ENCODE measurements around the gene FYTTD1. TPM values are rescaled to one million over a fixed set of nuclear protein-coding genes. Genes with fewer than 3 reads are reported as not detected.
"Not testable (repeated sequence)": the region's sequence is repeated elsewhere in the genome, so short reads cannot be mapped to it uniquely, and the experiment has no call there.

Gene FYTTD1
- total RNA-seq, 4 donors from 2014 or later = 34.2 to 46.2 (median 40.3) TPM

DNA sequence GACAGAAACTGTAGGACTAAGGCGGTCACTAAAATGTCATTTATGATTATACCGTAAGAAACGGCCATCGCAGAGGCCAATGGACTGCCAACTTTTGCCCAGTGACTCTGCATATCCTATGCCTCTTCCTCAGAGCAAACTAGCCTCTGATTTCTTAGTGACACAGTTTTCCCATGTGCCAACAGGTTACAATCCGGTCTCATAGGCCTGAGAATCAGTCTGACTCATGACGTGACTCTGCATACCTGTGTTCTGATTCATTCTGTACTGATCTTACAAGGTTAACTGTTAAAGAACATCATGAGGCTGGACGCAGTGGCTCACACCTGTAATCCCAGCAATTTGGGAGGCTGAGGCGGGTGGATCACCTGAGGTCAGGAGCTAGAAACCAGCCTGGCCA is 30.8 kb upstream of the FYTTD1 start:
- H3K36me3 ChIP-seq = no peaks in the 10 kb centered on the region
- no peak overlapping the region for H3K4me3 ChIP-seq (replicated peaks in 1 of 3)
- peaks cover 1 to 9% of the 10 kb centered on the region in 2 donors for H3K4me1 ChIP-seq
- intact Hi-C loops (cut with DNase I) = no loop called here
- no peak for DNase-seq
- H3K27ac ChIP-seq = no peak overlapping the region
- H3K9me3 ChIP-seq = no peaks in the 10 kb centered on the region
- WGBS, 2 donors = 81 to 93% methylated on average over 8 of the region's 8 CpGs
- no peak for TF ChIP-seq POLR2A (IDR thresholded peaks at IDR 0.05)
- TF ChIP-seq, protein P1, sequence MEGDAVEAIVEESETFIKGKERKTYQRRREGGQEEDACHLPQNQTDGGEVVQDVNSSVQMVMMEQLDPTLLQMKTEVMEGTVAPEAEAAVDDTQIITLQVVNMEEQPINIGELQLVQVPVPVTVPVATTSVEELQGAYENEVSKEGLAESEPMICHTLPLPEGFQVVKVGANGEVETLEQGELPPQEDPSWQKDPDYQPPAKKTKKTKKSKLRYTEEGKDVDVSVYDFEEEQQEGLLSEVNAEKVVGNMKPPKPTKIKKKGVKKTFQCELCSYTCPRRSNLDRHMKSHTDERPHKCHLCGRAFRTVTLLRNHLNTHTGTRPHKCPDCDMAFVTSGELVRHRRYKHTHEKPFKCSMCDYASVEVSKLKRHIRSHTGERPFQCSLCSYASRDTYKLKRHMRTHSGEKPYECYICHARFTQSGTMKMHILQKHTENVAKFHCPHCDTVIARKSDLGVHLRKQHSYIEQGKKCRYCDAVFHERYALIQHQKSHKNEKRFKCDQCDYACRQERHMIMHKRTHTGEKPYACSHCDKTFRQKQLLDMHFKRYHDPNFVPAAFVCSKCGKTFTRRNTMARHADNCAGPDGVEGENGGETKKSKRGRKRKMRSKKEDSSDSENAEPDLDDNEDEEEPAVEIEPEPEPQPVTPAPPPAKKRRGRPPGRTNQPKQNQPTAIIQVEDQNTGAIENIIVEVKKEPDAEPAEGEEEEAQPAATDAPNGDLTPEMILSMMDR (IDR thresholded peaks at IDR 0.05) = no peak
- H3K27me3 ChIP-seq = no peaks in the 10 kb centered on the region

DNA sequence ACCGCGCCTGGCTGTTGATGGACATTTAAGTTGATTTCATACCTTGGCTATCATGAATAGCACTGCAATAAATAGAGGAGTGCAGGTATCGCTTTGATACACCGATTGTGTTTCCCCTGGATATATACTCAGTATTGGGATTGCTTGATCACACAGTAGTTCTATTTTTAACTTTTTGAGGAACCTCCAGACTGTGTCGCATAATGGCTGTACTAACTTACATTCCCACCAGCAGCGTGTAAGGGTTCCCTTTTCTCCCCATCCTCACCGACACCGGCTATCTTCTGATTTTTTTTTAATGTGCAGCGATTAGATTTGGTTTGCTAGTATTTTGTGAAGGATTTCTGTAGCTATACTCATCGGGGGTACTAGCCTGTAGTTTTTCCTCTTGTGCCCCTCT is 29.0 kb upstream of the FYTTD1 start:
- Histone ChIP-seq H3K9me3 (no peaks in the 10 kb centered on the region), H3K27me3 (no peaks in the 10 kb centered on the region), H3K4me3 (replicated peaks in 1 of 3) (no peak overlapping the region), H3K36me3 (no peaks in the 10 kb centered on the region), H3K4me1 (no peaks in the 10 kb centered on the region), H3K27ac (no peak overlapping the region)
- intact Hi-C loops (cut with DNase I) = no loop called here
- TF ChIP-seq, protein P1 (IDR thresholded peaks at IDR 0.05) = no peak
- no peak for TF ChIP-seq POLR2A (IDR thresholded peaks at IDR 0.05)
- WGBS, 2 donors = 95 to 97% methylated on average over 10 of the region's 10 CpGs
- DNase-seq = no peak

DNA sequence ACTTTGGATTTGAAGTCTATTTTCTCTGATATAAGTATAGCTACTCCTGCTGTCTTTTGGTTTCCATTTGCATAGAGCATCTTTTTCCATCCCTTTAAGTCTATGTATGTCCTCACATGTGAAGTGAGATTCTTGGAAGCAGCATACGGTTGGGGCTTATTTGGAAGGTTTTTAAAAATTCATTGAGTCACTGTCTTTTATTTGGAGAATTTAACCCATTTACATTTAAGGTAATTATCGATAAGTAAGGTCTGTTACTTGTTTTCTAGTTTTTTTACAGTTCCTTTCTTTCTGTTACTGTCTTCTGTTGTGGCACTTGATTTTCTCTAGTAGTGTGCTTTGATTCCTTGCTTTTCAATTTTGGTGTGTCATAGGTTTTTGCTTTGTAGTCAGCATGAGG is 26.9 kb upstream of the FYTTD1 start:
- H3K9me3 ChIP-seq = no peaks in the 10 kb centered on the region
- DNase-seq = no peak
- H3K4me3 ChIP-seq (replicated peaks in 1 of 3) = no peak overlapping the region
- 96 to 99% methylated on average over 2 of the region's 2 CpGs for WGBS, 2 donors
- TF ChIP-seq, protein P1 (IDR thresholded peaks at IDR 0.05) = no peak
- no peaks in the 10 kb centered on the region for H3K27me3 ChIP-seq
- no peaks in the 10 kb centered on the region for H3K4me1 ChIP-seq
- intact Hi-C loops (cut with DNase I) = no loop called here
- H3K27ac ChIP-seq = no peak overlapping the region
- no peaks in the 10 kb centered on the region for H3K36me3 ChIP-seq

DNA sequence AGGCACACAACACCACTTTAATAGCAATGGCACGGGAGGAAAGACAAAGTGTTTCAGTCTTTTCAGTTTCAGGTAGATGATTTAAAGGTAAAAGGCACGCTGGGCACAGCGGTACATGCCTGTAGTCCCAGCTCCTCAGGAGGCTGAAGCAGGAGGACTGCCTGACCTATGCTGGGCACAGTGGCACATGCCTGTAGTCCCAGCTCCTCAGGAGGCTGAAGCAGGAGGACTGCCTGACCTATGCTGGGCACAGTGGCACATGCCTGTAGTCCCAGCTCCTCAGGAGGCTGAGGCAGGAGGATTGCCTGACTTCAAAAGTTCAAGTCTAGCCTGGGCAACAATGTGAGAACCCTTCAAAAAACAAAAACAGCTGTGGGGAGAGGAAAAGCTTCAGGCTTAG is 21.8 kb upstream of the FYTTD1 start:
- WGBS, 2 donors = 90 to 91% methylated on average over 3 of the region's 3 CpGs
- H3K4me1 ChIP-seq; H3K27me3 ChIP-seq; H3K9me3 ChIP-seq; DNase-seq; H3K36me3 ChIP-seq; H3K27ac ChIP-seq; H3K4me3 ChIP-seq (replicated peaks in 1 of 3); intact Hi-C loops (cut with DNase I): not testable (repeated sequence)

DNA sequence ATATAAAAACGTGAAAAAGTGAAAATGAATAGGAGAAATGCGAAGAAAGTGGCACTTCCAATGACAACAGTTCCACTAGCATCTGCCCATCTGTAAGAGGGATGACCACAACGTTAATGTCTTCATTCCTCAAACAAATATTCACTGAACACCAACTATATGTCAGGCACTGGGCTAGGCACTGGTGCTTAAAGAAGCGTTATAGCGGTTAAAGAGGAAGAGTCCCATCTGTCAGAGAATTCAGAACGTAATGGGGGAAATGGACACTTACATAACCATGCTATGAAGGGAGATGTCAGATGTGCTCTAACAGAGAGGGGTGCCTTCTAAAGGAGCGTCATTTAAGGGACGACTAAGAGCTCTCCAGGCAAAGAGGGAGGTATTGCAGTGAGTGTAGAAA is 21.2 kb upstream of the FYTTD1 start:
- no peaks in the 10 kb centered on the region for H3K27me3 ChIP-seq
- TF ChIP-seq, protein P1 (IDR thresholded peaks at IDR 0.05) = no peak
- TF ChIP-seq POLR2A (IDR thresholded peaks at IDR 0.05) = no peak
- no peaks in the 10 kb centered on the region for H3K4me1 ChIP-seq
- no peak for DNase-seq
- no peaks in the 10 kb centered on the region for H3K36me3 ChIP-seq
- intact Hi-C loops (cut with DNase I) = no loop called here
- H3K27ac ChIP-seq = no peak overlapping the region
- H3K4me3 ChIP-seq (replicated peaks in 1 of 3) = no peak overlapping the region
- no peaks in the 10 kb centered on the region for H3K9me3 ChIP-seq
- 83 to 88% methylated on average over 8 of the region's 8 CpGs for WGBS, 2 donors

DNA sequence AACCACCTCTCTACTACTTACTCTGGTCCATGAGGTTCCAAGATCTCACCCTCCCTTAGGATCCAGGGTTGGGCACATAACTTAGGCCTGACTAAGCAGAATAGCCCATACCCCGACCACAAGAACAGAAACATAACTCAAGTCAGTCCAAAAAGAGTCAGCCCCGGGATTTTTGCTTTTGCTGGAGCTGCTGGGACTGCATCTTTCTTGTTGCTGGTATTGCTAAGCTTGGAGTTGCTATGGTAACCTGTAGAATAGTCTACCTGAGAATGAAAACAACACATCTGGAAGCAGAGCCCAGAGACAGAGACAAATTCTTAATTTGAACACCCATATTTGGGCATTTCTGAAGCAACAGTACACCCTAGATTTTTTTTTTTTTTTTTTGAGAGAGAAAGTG is 19.5 kb upstream of the FYTTD1 start:
- no peaks in the 10 kb centered on the region for H3K9me3 ChIP-seq
- intact Hi-C loops (cut with DNase I) = no loop called here
- no peak overlapping the region for H3K4me3 ChIP-seq (replicated peaks in 1 of 3)
- no peak for DNase-seq
- H3K36me3 ChIP-seq = no peaks in the 10 kb centered on the region
- TF ChIP-seq, protein P1 (IDR thresholded peaks at IDR 0.05) = no peak
- TF ChIP-seq POLR2A (IDR thresholded peaks at IDR 0.05) = no peak
- 86 to 87% methylated on average over 2 of the region's 2 CpGs for WGBS, 2 donors
- H3K27ac ChIP-seq = no peak overlapping the region
- H3K27me3 ChIP-seq = no peaks in the 10 kb centered on the region
- H3K4me1 ChIP-seq = peaks cover 0 to 4% of the 10 kb centered on the region in 2 donors

DNA sequence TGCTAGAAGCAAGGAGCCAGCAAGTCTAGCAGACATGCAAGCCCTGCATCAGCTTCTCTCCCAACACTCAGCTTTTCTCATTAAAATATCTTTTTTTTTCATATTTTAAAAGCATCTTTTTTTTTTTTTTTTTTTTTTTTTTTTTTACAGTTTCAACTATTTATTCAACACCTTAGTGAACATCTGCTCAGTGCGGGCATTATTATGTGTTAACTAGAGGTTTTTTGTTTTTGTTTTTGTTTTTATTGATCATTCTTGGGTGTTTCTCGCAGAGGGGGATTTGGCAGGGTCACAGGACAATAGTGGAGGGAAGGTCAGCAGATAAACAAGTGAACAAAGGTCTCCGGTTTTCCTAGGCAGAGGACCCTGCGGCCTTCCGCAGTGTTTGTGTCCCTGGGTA is 18.9 kb upstream of the FYTTD1 start:
- intact Hi-C loops (cut with DNase I) = not testable (repeated sequence)
- 96% methylated on average over 3 to 4 of the region's 5 CpGs for WGBS, 2 donors
- H3K4me1 ChIP-seq = peaks cover 5 to 10% of the 10 kb centered on the region in 2 donors

DNA sequence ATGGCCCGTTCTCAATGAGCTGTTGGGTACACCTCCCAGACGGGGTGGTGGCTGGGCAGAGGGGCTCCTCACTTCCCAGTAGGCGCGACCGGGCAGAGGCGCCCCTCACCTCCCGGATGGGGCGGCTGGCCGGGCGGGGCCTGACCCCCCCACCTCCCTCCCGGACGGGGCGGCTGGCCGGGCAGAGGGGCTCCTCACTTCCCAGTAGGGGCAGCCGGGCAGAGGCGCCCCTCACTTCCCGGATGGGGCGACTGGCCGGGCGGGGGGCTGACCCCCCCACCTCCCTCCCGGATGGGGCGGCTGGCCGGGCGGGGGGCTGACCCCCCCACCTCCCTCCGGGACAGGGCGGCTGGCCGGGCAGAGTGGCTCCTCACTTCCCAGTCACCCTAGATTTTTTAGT is 18.2 kb upstream of the FYTTD1 start:
- intact Hi-C loops (cut with DNase I); H3K27me3 ChIP-seq; H3K9me3 ChIP-seq; H3K4me3 ChIP-seq (replicated peaks in 1 of 3); DNase-seq; H3K27ac ChIP-seq; H3K36me3 ChIP-seq: not testable (repeated sequence)
- WGBS, 2 donors = 94 to 95% methylated on average over 15 to 19 of the region's 27 CpGs
- peaks cover 7 to 13% of the 10 kb centered on the region in 2 donors for H3K4me1 ChIP-seq

More for the DNA sequence above, 18.9 kb upstream of the FYTTD1 start:
- H3K4me3 ChIP-seq (replicated peaks in 1 of 3); H3K36me3 ChIP-seq; H3K27ac ChIP-seq; H3K27me3 ChIP-seq; DNase-seq; H3K9me3 ChIP-seq: not testable (repeated sequence)

All from thyroid gland (tissue), 4 donors.